Measurements from ENCODE around the gene CIDEB. TPM values are rescaled to one million over a fixed set of nuclear protein-coding genes. Genes with fewer than 3 reads are reported as not detected.

CIDEB gene
- total RNA-seq, 6 donors from 2014 or later = 9.4 to 14.8 (median 12.8) TPM

DNA sequence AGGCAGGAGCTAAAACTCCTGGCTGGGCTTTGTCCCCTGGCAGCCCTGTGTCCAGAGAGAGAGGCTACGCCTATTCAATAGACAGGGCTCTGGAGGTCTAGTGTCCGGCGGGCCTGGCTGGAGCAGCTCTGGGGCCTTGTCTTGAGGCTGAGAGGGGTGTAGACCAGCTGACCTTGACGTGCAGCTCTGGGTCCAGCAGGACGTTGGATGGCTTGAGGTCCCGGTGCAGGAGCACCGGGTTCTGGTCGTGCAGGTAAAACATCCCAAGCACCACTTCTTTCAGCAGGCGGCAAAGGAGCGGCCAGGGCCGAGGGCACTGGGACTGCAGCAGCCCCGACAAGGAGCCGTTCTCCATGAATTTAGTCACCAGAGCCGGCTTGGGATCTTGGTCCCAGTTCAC is 31.1 kb upstream of the CIDEB start:
- no peak for TF ChIP-seq EP300 (IDR thresholded peaks at IDR 0.05)
- TF ChIP-seq, protein P1, sequence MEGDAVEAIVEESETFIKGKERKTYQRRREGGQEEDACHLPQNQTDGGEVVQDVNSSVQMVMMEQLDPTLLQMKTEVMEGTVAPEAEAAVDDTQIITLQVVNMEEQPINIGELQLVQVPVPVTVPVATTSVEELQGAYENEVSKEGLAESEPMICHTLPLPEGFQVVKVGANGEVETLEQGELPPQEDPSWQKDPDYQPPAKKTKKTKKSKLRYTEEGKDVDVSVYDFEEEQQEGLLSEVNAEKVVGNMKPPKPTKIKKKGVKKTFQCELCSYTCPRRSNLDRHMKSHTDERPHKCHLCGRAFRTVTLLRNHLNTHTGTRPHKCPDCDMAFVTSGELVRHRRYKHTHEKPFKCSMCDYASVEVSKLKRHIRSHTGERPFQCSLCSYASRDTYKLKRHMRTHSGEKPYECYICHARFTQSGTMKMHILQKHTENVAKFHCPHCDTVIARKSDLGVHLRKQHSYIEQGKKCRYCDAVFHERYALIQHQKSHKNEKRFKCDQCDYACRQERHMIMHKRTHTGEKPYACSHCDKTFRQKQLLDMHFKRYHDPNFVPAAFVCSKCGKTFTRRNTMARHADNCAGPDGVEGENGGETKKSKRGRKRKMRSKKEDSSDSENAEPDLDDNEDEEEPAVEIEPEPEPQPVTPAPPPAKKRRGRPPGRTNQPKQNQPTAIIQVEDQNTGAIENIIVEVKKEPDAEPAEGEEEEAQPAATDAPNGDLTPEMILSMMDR (IDR thresholded peaks at IDR 0.05) = no peak
- no peak for TF ChIP-seq POLR2AphosphoS5 (IDR thresholded peaks at IDR 0.05)
- TF ChIP-seq POLR2A (IDR thresholded peaks at IDR 0.05) = no peak
- ATAC-seq (ENCODE audit: low FRiP score in 2 of 2) (no peak), DNase-seq (peak in 1 of 2 donors; percentile 58)
- 68 to 83% methylated on average over 5 to 14 of the region's 14 CpGs for WGBS, 2 donors
- Histone ChIP-seq H3K27ac (peak overlapping the region in 3 of 4 donors; percentile 71 to 83 (median 82)), H3K4me3 (peak overlapping the region; percentile 4 to 70 (median 54)), H3K36me3 (peaks cover 0 to 11% (median 3%) of the 10 kb centered on the region in 4 donors), H3K27me3 (peaks cover 0 to 8% (median 0%) of the 10 kb centered on the region in 4 donors), H3K4me1 (peaks cover 33 to 54% (median 37%) of the 10 kb centered on the region in 4 donors), H3K9me3 (no peaks in the 10 kb centered on the region)

DNA sequence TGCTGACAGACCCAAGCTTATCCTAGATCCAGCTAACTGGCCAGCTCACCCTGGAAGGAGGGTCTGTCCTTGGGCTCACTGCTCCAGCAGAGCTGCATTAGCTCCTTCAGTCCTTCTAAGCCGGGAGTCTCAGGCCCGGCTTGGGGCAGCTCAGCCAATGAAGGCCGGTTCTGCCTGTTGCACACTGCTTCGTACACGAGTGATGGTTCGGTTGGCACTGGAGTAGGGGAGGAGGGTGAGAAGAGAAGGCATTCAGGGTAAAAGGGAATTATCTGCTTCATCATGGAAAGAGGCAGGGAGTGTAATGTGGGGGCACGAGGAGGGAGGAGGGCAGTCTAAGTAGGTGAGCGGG is 30.0 kb upstream of the CIDEB start:
- peak in 1 of 2 donors; percentile 28 for DNase-seq
- no peak overlapping the region for H3K27ac ChIP-seq
- H3K36me3 ChIP-seq = peaks cover 0 to 11% (median 3%) of the 10 kb centered on the region in 4 donors
- TF ChIP-seq EP300 (IDR thresholded peaks at IDR 0.05) (no peak), POLR2AphosphoS5 (IDR thresholded peaks at IDR 0.05) (no peak), POLR2A (IDR thresholded peaks at IDR 0.05) (no peak)
- TF ChIP-seq, protein P1 (IDR thresholded peaks at IDR 0.05) = no peak
- no peaks in the 10 kb centered on the region for H3K9me3 ChIP-seq
- H3K4me3 ChIP-seq = no peak overlapping the region
- peaks cover 43 to 64% (median 45%) of the 10 kb centered on the region in 4 donors for H3K4me1 ChIP-seq
- peaks cover 0 to 8% (median 0%) of the 10 kb centered on the region in 4 donors for H3K27me3 ChIP-seq
- ATAC-seq (ENCODE audit: low FRiP score in 2 of 2) = no peak
- WGBS, 2 donors = 90 to 95% methylated on average over 8 of the region's 8 CpGs

DNA sequence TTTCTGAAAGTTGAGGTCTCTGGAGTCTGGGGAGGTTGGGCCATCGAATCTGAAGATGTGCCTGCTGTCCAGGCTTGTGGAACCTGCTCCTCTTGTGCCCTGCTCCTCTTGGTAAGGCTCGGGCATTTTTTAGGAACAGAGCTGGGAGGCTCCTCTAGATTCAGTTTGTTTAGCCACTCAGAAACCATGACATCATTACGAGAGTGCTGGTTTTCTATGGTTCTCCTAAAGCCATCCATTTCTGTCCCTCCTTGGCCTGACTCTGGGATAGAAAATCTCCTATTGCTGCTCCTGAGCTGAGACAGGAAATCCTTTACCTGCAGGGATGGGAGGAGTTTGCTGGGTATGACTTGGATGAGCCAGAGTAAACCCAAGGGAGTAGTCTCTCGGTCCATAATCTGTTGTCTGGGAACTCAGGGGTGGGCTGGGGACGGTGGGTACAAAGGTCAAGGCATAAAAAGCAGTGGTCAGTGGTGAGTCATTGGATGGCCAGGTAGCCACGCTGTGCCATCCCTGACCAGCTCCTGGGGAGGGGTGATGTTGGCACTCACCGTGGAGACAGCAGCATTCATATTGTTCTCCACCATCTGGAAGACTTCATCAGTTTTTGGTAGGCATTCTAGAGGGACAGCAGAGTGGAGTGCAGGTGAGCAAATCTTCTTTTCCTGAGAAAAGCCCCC is 29.5 kb upstream of the CIDEB start:
- ATAC-seq (ENCODE audit: low FRiP score in 2 of 2) = no peak
- H3K4me1 ChIP-seq = peaks cover 48 to 69% (median 51%) of the 10 kb centered on the region in 4 donors
- TF ChIP-seq POLR2AphosphoS5 (IDR thresholded peaks at IDR 0.05) (no peak), EP300 (IDR thresholded peaks at IDR 0.05) (no peak), POLR2A (IDR thresholded peaks at IDR 0.05) (no peak)
- TF ChIP-seq, protein P1 (IDR thresholded peaks at IDR 0.05) = no peak
- WGBS, 2 donors = 89 to 93% methylated on average over 4 to 7 of the region's 7 CpGs
- H3K27me3 ChIP-seq = peaks cover 0 to 8% (median 0%) of the 10 kb centered on the region in 4 donors
- H3K9me3 ChIP-seq = no peaks in the 10 kb centered on the region
- DNase-seq = no peak
- H3K27ac ChIP-seq = peak overlapping the region in 1 of 4 donors; percentile 89
- H3K36me3 ChIP-seq = peaks cover 0 to 11% (median 3%) of the 10 kb centered on the region in 4 donors
- no peak overlapping the region for H3K4me3 ChIP-seq

DNA sequence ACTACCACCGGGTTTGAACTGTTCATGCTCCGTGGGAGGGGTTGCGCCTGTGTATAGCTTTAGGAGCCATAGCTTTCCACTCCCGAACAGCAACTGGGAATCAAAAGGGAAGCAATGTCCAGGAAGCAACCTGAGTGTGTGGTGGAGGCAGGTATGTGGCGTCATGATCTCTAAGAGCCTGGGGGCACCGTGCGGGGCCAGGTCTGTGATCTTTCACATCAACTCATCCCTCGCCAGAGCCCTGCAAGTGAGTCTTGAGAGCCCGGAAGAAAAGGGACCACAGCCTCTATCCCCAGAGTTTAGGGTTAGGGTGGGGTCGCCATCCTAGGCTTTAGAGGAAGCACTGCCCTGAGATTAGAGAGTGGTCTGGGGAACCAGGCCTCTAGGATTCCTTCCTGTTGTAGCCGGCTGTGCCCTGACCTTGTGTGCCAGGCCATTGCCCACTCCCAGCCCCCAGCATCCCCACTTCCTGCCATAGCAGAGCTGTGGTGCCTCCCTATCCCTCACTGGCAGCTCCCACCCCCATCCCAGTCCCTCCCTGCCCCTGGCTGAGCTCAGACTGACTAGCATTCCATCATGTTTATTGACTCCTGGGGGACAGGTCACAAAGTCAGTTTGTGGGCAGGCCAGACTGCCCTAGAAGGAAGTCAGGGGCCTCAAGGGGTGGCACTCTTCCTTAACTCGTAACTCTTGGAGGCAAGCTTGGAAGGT is 27.8 kb upstream of the CIDEB start:
- H3K4me3 ChIP-seq = peak overlapping the region in 3 of 4 donors; percentile 50 to 55 (median 53)
- H3K4me1 ChIP-seq = peaks cover 54 to 78% (median 56%) of the 10 kb centered on the region in 4 donors
- DNase-seq = no peak
- ATAC-seq (ENCODE audit: low FRiP score in 2 of 2) = no peak
- H3K27me3 ChIP-seq = peaks cover 0 to 8% (median 0%) of the 10 kb centered on the region in 4 donors
- H3K27ac ChIP-seq = peak overlapping the region; percentile 64 to 89 (median 86)
- peaks cover 0 to 11% (median 3%) of the 10 kb centered on the region in 4 donors for H3K36me3 ChIP-seq
- peak in 1 of 2 donors; percentile 51 for TF ChIP-seq POLR2AphosphoS5 (IDR thresholded peaks at IDR 0.05)
- TF ChIP-seq, protein P1 (IDR thresholded peaks at IDR 0.05) = no peak
- TF ChIP-seq EP300 (IDR thresholded peaks at IDR 0.05) = peak in 2 of 4 donors; percentile 13 to 24
- TF ChIP-seq POLR2A (IDR thresholded peaks at IDR 0.05) = no peak
- no peaks in the 10 kb centered on the region for H3K9me3 ChIP-seq
- WGBS, 2 donors = 70 to 75% methylated on average over 12 of the region's 12 CpGs
